GM12892 (cell line): Measurements from ENCODE around the gene CACNA1C.

ENCODE experiments used
- POLR2A ChIP-seq: IDR thresholded peaks from 2 replicates; pipeline ENCODE4 v1.6.1; 2011; ENCODE audit warnings: low read depth, low read length, control low read depth
- POLR2AphosphoS5 ChIP-seq: IDR thresholded peaks from 2 replicates; pipeline ENCODE4 v1.6.1; 2011; ENCODE audit warnings: low read depth, low read length, control low read depth
- TAF1 ChIP-seq: IDR thresholded peaks from 2 replicates; pipeline ENCODE4 v1.6.1; 2011; ENCODE audit warnings: low read depth, mild to moderate bottlenecking, control low read depth, low read length, borderline replicate concordance

DNA sequence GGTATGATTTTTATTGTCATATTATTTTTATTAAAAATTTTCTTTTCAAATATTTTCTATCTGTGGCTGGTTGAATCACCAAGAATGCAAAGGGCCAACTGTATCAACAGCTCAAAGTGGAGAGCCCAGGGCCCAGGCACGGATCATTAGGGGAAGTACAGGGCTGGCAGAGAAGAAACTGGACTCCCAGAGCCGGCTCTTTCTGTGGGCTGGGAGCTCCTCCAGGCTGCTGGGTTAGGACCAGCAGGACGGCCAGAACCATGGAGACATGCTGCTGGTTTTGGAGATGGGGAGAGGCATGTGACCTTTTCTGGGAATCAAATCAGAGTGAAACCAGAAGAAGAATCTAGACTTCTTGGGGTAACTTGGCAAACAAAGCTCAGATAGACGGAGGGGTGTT, 220.5 kb downstream of the CACNA1C start:
- TF ChIP-seq TAF1, result no peak
- no peak for TF ChIP-seq POLR2A
- TF ChIP-seq POLR2AphosphoS5, result no peak
